ENCODE data around the gene ZMYND10. TPM values are rescaled to one million over a fixed set of nuclear protein-coding genes. Genes with fewer than 3 reads are reported as not detected.
A peak's percentile ranks its signal among the peaks of the same experiment; 100 is the strongest.

Gene ZMYND10
- polyA plus RNA-seq, 1 donor (not counting 4 experiments of a cell fraction or from before 2014, with no cell fraction given) = 0.21 TPM

DNA sequence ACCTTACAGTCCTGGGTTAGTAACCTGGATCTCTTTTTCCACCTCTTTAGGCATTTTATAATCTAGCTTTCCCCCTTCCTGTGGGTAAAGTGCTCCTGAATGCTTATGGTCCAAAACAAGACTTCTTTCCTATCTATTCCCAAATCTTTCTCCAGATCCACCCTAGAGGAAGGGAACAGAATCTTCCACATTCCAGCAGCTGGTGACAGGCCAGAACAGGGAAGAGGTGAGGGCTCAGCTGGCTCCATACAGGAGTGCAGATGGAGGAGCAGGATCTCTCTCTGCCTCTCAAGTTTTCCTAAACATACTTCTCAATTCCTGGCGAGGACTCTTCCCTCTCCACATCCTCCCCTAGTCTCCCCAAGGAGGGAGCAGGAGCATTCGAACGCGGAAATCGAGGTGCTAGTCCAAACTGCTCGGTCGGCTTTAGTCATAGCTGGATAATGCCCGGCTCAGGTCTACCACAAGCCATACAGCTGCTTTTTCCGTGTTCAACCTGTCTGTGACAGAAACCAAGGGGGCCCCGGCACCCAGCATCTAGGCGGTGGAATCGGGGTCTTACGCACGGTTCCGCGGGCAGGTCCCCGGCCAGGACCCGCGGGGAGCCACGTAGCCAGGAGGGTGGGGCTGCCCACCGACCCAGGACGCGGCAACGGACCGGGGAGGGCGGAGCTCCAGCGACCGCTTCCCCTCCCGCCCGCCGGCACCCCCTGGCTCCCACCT, 8.9 kb downstream of the ZMYND10 start:
- dilution Hi-C loops (cut with MboI; ENCODE audit: extremely low pct_ligation_motif_present, low sequenced_read_pairs) = no loop called here
- Histone ChIP-seq H3K36me3 (ENCODE audit: control insufficient read depth in 2 of 2, extremely low read depth in 1 of 2, insufficient read depth in 2 of 2, low read length in 2 of 2) (peaks cover 12 to 16% of the 10 kb centered on the region in 2 experiments), H3K4me3 (ENCODE audit: control insufficient read depth in 2 of 3, extremely low read depth in 1 of 3, insufficient read depth in 2 of 3, low read depth in 1 of 3, low read length in 3 of 3) (peak overlapping the region; percentile 78 to 87 (median 79)), H3K79me2 (ENCODE audit: control insufficient read depth, insufficient read depth, low read length) (peaks cover 58% of the 10 kb centered on the region), H3K9me3 (ENCODE audit: control insufficient read depth, low read depth, low read length) (no peaks in the 10 kb centered on the region), H3K4me2 (ENCODE audit: control insufficient read depth, extremely low read depth, insufficient read depth, low read depth, low read length) (peak overlapping the region; percentile 89), H2AFZ (ENCODE audit: control insufficient read depth, low read length) (peak overlapping the region; percentile 88), H3K4me1 (ENCODE audit: control insufficient read depth, extremely low read depth, insufficient read depth, low read length) (peaks cover 51% of the 10 kb centered on the region), H3K27me3 (ENCODE audit: control insufficient read depth, extremely low read depth, insufficient read depth, low read length) (no peaks in the 10 kb centered on the region), H3K9ac (ENCODE audit: control insufficient read depth, extremely low read depth, insufficient read depth, low read length) (peak overlapping the region; percentile 76), H3K27ac (ENCODE audit: control insufficient read depth, insufficient read depth, low read length) (peak overlapping the region; percentile 62), H3K9me1 (ENCODE audit: control insufficient read depth, extremely low read depth, insufficient read depth, low read length) (no peaks in the 10 kb centered on the region), H4K20me1 (ENCODE audit: control insufficient read depth, extremely low read depth, insufficient read depth, low read length) (peaks cover 7% of the 10 kb centered on the region)
- DNase-seq (ENCODE audit: low read depth, low spot score) (no peak), FAIRE-seq (peak; percentile 26)
- TF ChIP-seq, protein P1, sequence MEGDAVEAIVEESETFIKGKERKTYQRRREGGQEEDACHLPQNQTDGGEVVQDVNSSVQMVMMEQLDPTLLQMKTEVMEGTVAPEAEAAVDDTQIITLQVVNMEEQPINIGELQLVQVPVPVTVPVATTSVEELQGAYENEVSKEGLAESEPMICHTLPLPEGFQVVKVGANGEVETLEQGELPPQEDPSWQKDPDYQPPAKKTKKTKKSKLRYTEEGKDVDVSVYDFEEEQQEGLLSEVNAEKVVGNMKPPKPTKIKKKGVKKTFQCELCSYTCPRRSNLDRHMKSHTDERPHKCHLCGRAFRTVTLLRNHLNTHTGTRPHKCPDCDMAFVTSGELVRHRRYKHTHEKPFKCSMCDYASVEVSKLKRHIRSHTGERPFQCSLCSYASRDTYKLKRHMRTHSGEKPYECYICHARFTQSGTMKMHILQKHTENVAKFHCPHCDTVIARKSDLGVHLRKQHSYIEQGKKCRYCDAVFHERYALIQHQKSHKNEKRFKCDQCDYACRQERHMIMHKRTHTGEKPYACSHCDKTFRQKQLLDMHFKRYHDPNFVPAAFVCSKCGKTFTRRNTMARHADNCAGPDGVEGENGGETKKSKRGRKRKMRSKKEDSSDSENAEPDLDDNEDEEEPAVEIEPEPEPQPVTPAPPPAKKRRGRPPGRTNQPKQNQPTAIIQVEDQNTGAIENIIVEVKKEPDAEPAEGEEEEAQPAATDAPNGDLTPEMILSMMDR (optimal IDR thresholded peaks at IDR 0.05 in 1 of 3, IDR thresholded peaks at IDR 0.05 in 1 of 3, conservative IDR thresholded peaks at IDR 0.05 in 1 of 3; ENCODE audit: extremely low read depth in 1 of 3, insufficient read depth in 2 of 3, low read length in 3 of 3) = peak in 1 of 3 experiments; percentile 6
- no peak for TF ChIP-seq EZH2 (IDR thresholded peaks at IDR 0.05; ENCODE audit: low read length)

DNA sequence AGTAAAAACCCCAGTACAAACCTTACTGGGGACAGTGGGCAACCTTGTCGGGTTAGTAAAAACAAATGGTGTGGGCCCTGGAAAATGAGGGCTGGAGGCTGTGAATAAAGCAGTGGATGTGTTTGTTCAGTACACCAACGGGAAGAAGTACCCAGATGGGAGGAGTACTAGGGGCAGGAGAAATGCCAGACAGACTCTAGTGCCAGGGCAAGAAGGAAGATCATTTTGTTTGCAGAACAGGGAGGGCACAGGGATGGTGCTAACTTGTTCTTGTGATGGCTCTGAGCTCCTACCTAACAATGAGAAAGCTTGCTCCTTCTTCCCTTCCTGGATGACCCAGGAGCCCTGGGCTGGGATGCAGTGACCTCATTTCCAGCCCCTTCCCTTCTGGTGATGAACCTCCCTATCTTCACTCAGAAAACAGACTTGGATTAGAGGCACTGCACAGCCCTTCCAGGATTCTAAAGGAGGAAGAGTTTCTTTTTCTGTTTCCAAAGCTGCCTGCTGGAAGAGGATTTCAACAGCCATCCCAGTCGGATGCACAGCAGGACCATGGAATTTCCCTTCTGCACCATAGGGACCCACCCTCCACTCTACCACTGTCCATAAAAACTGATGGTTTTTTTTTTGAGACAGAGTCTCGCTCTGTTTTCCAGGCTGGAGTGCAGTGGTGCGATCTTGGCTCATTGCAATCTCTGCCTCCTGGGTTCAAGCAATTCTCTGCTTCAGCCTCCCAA, 11.0 kb downstream of the ZMYND10 start:
- Histone ChIP-seq H3K9me3 (ENCODE audit: control insufficient read depth, low read depth, low read length) (no peaks in the 10 kb centered on the region), H3K27ac (ENCODE audit: control insufficient read depth, insufficient read depth, low read length) (no peak overlapping the region), H3K9me1 (ENCODE audit: control insufficient read depth, extremely low read depth, insufficient read depth, low read length) (no peaks in the 10 kb centered on the region), H3K79me2 (ENCODE audit: control insufficient read depth, insufficient read depth, low read length) (peaks cover 67% of the 10 kb centered on the region), H3K36me3 (ENCODE audit: control insufficient read depth in 2 of 2, extremely low read depth in 1 of 2, insufficient read depth in 2 of 2, low read length in 2 of 2) (peaks cover 28 to 31% of the 10 kb centered on the region in 2 experiments), H4K20me1 (ENCODE audit: control insufficient read depth, extremely low read depth, insufficient read depth, low read length) (peaks cover 7% of the 10 kb centered on the region), H3K9ac (ENCODE audit: control insufficient read depth, extremely low read depth, insufficient read depth, low read length) (no peak overlapping the region), H3K4me3 (ENCODE audit: control insufficient read depth in 2 of 3, extremely low read depth in 1 of 3, insufficient read depth in 2 of 3, low read depth in 1 of 3, low read length in 3 of 3) (peak overlapping the region in 1 of 3 experiments; percentile 21), H2AFZ (ENCODE audit: control insufficient read depth, low read length) (no peak overlapping the region), H3K27me3 (ENCODE audit: control insufficient read depth, extremely low read depth, insufficient read depth, low read length) (no peaks in the 10 kb centered on the region), H3K4me2 (ENCODE audit: control insufficient read depth, extremely low read depth, insufficient read depth, low read depth, low read length) (peak overlapping the region; percentile 1), H3K4me1 (ENCODE audit: control insufficient read depth, extremely low read depth, insufficient read depth, low read length) (peaks cover 38% of the 10 kb centered on the region)
- FAIRE-seq (no peak), DNase-seq (ENCODE audit: low read depth, low spot score) (no peak)
- dilution Hi-C loops (cut with MboI; ENCODE audit: extremely low pct_ligation_motif_present, low sequenced_read_pairs) = no loop called here
- TF ChIP-seq, protein P1 (optimal IDR thresholded peaks at IDR 0.05 in 1 of 3, IDR thresholded peaks at IDR 0.05 in 1 of 3, conservative IDR thresholded peaks at IDR 0.05 in 1 of 3; ENCODE audit: extremely low read depth in 1 of 3, insufficient read depth in 2 of 3, low read length in 3 of 3) = no peak
- no peak for TF ChIP-seq EZH2 (IDR thresholded peaks at IDR 0.05; ENCODE audit: low read length)
